Progenitor cell of endocrine pancreas (in vitro differentiated cells): ENCODE data around the gene MCRIP1. TPM values are rescaled to one million over a fixed set of nuclear protein-coding genes. Genes with fewer than 3 reads are reported as not detected.
A peak's percentile ranks its signal among the peaks of the same experiment; 100 is the strongest.

Source experiments
- DNase-seq: peaks from one replicate; pipeline ENCODE4 v3.0.0; 2021; ENCODE audit warnings: low spot score; ENCODE audit not compliant: unreplicated experiment
- H3K27ac Mint-ChIP-seq: 2 replicates; pipeline ENCODE4 v1.8.0; 2021; ENCODE audit warnings: mild to moderate bottlenecking, moderate library complexity, mixed read lengths
- H3K27me3 Mint-ChIP-seq: 2 replicates; pipeline ENCODE4 v1.8.0; 2021; ENCODE audit warnings: mixed read lengths
- H3K36me3 Mint-ChIP-seq: 2 replicates; pipeline ENCODE4 v1.8.0; 2022; ENCODE audit warnings: mixed read lengths; ENCODE audit not compliant: insufficient read depth
- H3K4me1 Mint-ChIP-seq: 2 replicates; pipeline ENCODE4 v1.8.0; 2021; ENCODE audit warnings: low read depth, mixed read lengths
- H3K4me3 Mint-ChIP-seq: 2 replicates; pipeline ENCODE4 v1.8.0; 2021; ENCODE audit warnings: low read depth, mild to moderate bottlenecking, moderate library complexity, mixed read lengths
- H3K9me3 Mint-ChIP-seq: 2 replicates; pipeline ENCODE4 v1.8.0; 2021; ENCODE audit warnings: low read depth, mixed read lengths
- long read RNA-seq: library from polyadenylated mRNA; unstranded; transcript quantifications from one replicate; pipeline ENCODE4 v2.0.0, GENCODE V29; 2020
- total RNA-seq: library from RNA; stranded (reverse); gene quantifications from 2 replicates; pipeline ENCODE4 v1.2.1, GENCODE V29; 2021
- TF ChIP-seq, protein P1 (sequence below): fragments of 200-600 bp; sonication (generic); IDR thresholded peaks from one replicate; pipeline ENCODE4 v1.5.0; 2021; ENCODE audit warnings: antibody characterized with exemption, mild to moderate bottlenecking; ENCODE audit not compliant: unreplicated experiment

Gene MCRIP1
- total RNA-seq = 138 and 157 TPM in 2 replicates
- long read RNA-seq, partial matches to known transcripts = 1 of 7 reads
- long read RNA-seq, other reads (novel, unspliced or antisense) = 2 of 7 reads

DNA sequence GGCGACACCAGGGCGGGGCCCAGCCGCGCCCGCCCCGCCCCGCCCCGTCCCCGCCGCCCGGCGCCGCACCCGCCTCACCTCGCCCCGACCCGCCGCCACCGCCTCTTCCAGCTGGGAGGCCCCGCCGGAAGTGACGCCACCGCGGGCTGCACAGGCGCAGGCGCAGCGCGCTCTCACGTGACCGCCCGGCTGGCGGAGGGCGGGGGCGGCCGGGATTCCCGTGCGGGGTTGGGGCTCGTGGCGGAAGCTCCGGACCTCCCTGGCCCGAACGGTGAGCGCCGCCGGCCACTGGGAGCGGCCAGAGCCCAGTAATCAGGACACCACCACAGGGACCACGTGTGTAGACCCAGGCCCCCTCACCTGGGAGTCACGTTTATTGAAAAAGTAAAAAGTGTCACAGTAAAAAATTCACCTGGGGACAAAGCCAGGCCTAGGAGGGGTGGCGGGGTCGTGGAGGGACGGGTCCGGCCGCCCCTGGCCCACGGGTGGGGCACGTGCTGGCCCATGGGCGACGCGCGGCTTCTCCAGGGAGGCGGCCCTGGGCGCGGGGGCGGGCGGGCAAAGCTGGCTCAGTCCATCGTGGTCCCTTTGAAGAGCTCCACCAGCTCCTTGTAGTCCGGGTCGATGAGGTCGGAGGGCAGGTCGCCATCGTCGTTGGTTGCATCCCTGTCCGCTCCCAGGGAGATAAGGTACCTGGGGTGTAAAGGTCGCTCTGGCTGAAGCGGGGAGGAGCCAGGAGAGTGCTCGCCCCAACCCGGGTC lies at the start of gene MCRIP1:
MCRIP1 (minus strand) TSS at position 132 of the 761 bp plus-strand sequence. CDS start 8,785 bp downstream, outside the sequence.
- TF ChIP-seq, protein P1, sequence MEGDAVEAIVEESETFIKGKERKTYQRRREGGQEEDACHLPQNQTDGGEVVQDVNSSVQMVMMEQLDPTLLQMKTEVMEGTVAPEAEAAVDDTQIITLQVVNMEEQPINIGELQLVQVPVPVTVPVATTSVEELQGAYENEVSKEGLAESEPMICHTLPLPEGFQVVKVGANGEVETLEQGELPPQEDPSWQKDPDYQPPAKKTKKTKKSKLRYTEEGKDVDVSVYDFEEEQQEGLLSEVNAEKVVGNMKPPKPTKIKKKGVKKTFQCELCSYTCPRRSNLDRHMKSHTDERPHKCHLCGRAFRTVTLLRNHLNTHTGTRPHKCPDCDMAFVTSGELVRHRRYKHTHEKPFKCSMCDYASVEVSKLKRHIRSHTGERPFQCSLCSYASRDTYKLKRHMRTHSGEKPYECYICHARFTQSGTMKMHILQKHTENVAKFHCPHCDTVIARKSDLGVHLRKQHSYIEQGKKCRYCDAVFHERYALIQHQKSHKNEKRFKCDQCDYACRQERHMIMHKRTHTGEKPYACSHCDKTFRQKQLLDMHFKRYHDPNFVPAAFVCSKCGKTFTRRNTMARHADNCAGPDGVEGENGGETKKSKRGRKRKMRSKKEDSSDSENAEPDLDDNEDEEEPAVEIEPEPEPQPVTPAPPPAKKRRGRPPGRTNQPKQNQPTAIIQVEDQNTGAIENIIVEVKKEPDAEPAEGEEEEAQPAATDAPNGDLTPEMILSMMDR = no peak
- Mint-ChIP-seq H3K4me3 (peak within 1 kb of the TSS; percentile 88), H3K27me3 (no peaks in the 10 kb centered on the region), H3K9me3 (no peaks in the 10 kb centered on the region), H3K36me3 (no peaks in the 10 kb centered on the region), H3K4me1 (peaks cover 12% of the 10 kb centered on the region), H3K27ac (peak within 1 kb of the TSS; percentile 96)
- DNase-seq = peak; percentile 94

DNA sequence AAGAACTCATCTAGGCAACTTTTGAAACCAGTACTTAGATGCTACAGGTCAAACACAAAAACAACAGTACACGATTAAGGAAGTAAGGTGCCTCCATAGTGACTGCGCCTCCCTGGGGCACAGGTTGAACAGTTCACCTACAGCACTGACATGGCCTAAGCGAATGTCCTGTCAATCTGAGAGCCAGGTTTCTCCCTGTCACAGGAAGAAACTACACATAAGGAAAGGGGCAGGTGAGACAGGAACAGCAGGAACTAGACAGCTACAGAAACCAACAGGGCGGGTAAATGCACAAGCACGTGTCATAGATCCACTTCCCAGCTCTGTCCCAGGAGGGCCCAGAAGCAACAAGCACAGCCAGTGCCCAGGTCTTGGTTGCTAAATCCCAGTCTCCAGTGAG lies 46.0 kb upstream of the MCRIP1 start:
- Mint-ChIP-seq H3K9me3 (no peaks in the 10 kb centered on the region), H3K27ac (peak overlapping the region; percentile 81), H3K4me1 (no peaks in the 10 kb centered on the region), H3K4me3 (no peak overlapping the region), H3K27me3 (no peaks in the 10 kb centered on the region), H3K36me3 (peaks cover 12% of the 10 kb centered on the region)
- TF ChIP-seq, protein P1 = no peak
- no peak for DNase-seq

- Mint-ChIP-seq H3K4me3 (no peak overlapping the region), H3K4me1 (no peaks in the 10 kb centered on the region), H3K27ac (no peak overlapping the region), H3K36me3 (peaks cover 12% of the 10 kb centered on the region), H3K27me3 (no peaks in the 10 kb centered on the region), H3K9me3 (no peaks in the 10 kb centered on the region)
- TF ChIP-seq, protein P1 = no peak
- no peak for DNase-seq
These were observed 45.2 kb upstream of the MCRIP1 start for GRCh38 chr17:81878294-81878693.

- Mint-ChIP-seq H3K4me1 (no peaks in the 10 kb centered on the region), H3K27ac (no peak overlapping the region), H3K9me3 (no peaks in the 10 kb centered on the region), H3K27me3 (no peaks in the 10 kb centered on the region), H3K36me3 (peaks cover 12% of the 10 kb centered on the region), H3K4me3 (no peak overlapping the region)
- no peak for DNase-seq
- TF ChIP-seq, protein P1 = no peak
These were observed 44.5 kb upstream of the MCRIP1 start for GRCh38 chr17:81877569-81877968.

DNA sequence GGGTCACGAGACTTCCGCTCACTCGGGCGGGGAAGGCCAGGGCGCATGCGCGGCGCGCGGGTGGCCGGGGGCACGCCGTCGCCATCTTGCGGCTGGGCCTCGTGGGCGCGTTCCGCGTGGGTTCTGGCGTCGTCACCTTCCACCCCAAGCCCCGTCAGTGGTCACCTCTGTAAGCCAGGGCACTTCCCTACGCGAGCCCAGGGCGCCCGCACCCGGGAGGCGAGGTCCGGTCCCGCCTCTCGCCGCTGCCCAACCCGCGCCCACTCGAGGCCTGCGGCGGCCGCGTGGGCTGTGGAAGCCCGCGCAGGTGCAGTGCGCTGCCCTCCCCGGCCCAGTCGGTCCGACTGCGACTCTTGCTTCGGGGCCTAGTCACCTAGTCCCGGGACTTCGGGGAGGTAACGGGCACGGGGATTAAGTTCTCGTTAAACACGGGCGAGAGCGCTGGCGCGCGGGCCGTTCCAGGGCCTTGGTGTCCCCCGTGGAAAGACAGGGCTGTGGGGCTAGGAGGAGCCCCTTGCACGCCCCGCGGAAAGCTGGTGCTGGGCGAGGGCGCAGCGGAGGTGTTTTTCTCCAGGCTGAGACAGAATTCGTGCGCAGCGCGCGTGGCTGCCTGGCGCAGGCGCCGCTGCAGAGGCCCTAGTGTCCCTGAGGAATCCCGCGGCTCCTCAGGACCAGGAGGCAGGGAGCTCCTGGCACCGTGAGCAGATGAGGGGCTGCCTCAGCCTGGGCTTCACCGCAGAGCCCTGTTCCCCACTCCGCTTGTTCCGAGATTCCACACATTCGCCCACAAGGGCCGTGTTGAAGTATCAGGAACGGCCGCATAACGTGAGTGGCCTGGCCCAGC lies 38.5 kb upstream of the MCRIP1 start:
- DNase-seq = peak; percentile 87
- H3K36me3 Mint-ChIP-seq = peaks cover 3% of the 10 kb centered on the region
- H3K9me3 Mint-ChIP-seq = no peaks in the 10 kb centered on the region
- peak overlapping the region; percentile 85 for H3K4me3 Mint-ChIP-seq
- peaks cover 5% of the 10 kb centered on the region for H3K4me1 Mint-ChIP-seq
- peak overlapping the region; percentile 95 for H3K27ac Mint-ChIP-seq
- TF ChIP-seq, protein P1 = peak; percentile 39
- no peaks in the 10 kb centered on the region for H3K27me3 Mint-ChIP-seq
